DLD1 (cell line): Measurements from ENCODE around the gene SNRNP200.
"Not testable (repeated sequence)": the region's sequence is repeated elsewhere in the genome, so short reads cannot be mapped to it uniquely, and the experiment has no call there.

ENCODE experiments used
- in situ Hi-C: cut with HindIII; loops from 2 replicates; pipeline ENCODE4 v1.10.0; 2017; ENCODE audit warnings: low sequenced_read_pairs

The SNRNP200 gene

DNA sequence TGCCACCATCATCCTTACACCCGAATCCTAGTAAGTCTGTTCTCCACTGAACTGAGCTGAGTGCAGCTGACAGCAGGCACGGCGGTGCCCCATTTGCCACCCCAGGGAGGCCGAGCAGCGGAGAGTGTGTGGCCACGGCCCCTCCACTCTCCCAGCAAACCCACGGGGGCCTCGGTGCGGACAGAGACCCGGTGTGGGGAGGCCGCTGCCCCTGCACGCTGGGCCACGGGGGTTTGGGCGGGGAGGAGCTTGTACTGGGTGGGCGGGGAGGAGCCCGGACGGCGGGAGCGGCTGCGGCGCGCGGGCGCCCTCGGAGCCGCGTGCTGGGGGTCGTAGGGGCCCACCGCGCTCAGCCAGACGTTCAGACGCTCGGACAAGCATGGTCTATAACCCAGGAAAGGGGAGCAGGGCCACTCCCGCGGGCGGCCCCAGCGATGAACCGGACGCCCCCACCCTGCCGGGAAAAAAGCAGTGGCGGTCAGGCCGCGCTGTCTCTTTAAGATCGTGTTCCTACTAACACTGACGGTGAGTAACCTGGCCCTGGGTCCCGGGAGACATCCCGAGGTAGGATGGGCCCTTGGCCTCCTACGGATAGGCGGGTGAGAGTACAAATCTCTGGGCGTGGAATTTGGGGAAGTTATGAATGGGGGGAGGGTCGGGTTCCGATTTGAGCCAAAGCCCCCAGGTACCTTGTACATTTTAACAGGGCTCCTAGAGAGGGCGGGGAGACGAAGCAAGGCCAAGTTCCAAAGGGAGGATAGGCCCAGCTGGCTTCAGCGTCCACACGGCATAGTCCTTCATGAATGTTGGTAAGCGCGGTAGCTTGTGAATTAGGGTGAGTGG, 19.9 kb upstream of the SNRNP200 start, which contains the start of gene ITPRIPL1:
Gene ITPRIPL1 (plus strand): TSS at position 277 of the 843 bp plus-strand sequence. CDS start 523 bp downstream, at position 800.
- in situ Hi-C loops, result no loop called here

DNA sequence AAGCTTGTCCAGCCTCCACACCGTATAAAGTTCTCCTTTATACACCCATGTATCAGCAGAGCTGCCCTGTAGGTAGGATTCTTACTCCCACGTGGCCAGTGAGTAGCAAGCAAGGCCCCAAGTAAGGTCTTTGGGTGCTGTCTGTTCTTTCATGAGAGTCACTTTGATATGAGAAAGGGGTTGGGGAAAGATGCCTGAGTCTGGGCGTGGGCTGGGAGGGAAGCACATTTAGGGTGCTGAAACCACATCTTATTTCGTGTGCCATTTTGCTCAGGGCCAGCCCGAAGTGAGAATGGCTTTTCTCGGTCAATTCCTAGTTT, 19.3 kb upstream of the SNRNP200 start:
- in situ Hi-C loops, result no loop called here

DNA sequence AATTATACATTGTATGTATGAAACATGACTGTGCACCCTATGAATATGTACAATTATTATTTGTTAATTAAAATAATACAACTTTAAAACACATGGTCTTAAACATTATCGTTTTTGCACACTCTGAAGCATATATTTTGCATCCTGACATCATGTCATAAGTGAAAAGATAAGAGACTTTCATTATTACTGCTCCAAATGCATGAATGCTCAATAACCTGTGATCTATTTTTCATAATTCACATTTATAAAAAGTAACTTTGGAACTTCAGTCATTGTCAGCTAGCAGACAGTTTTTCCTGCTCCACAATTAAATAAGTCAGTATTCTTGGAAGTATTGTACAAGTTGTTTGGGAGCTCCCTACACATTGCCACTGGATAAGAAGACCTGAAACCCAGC, 18.5 kb upstream of the SNRNP200 start:
- in situ Hi-C loops, result no loop called here

DNA sequence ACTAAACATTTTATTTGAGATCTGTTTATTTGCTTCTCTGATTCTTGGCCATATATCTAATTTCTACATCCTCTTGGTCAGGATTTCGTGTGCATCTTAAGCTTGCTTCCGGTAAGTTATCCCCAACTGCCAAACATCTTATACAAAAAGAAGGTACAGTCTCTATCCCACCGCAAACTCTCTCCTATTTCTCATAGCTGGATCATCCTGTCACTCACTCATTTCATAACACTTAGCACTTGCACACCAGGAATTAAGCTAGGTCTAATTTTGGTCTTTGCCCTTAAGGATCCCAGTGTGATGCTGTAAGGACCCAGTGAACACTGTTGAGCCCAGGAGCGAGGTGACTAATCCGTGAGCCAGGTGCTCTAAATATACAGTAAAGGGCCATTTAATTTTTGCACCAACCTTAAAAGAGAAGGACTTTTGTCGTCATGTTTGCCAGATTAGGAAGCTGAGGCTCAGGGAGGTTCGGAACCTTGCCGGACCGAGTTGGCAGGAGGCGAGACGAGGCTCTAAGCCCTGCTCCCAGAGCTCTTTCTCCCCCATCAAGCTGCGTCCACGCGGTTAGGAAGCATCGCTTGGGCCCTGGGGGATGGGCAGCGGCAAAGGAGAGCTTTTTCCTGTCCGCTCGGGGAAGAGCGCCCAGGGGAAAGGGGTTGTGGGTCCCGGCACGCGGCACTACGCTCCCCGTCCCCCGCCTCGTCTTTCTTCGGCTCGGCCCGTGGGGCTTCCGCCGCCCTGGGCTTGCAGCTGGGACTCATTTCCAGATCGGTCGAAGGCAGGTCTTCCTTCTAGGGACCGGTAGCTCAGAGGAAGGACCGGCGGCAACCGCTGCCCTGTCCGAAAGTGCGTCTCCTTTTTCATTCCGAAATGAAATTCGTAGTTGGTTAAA, 15.6 kb upstream of the SNRNP200 start:
- in situ Hi-C loops, result no loop called here

DNA sequence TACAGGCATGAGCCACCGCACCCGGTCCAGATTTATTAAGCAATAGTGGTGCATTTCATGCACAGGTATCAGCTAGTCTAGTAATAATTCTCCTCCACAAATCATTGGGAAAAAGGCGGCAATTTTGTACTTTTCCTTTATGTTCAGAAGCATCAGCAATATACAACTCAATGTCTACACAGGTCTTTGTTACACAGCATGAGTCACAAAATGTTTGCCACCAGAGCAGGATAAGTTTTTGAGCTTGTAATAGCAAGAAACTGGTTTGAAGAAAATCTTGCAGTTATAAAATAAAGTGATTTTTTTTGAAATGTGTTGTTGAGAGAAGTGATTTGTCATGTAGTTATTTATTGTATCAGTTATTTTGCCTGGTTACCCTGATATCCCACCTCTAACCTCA, 15.0 kb upstream of the SNRNP200 start:
- in situ Hi-C loops, result no loop called here

DNA sequence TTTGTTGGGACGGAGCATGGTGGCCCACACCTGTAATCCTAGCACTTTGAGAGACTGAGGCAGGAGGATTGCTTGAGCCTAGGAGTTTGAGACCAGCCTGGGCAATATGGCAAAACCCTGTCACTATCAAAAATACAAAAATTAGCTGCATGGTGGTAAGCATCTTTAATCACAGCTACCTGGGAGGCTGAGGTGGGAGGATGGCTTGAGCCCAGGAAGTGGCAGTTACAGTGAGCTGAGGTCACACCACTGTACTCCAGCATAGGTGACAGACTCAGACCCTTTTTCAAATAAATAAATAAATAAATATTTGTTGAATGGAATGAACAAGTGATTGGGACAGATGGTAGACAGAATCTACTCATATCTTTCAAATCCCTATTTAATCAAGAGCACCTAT, 14.1 kb upstream of the SNRNP200 start:
- in situ Hi-C loops, result no loop called here

DNA sequence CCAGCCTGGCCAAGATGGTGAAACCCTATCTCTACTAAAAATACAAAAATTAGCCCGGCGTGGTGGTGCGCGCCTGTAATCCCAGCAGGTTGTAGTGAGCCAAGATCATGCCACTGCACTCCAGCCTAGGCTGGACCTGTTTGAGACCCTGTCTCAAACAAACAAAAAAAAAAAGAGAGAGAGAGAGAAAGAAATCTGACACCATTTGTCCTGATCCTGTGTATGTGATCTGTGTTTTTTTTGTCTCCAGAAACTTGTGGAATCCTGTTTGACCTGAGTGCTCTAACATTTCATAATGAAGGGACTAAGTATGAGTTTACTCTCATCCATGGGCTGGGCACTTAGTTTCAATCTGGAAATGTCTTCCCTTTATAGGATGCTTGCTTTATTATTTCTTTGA, 13.4 kb upstream of the SNRNP200 start:
- in situ Hi-C loops, result no loop called here

- in situ Hi-C loops, result no loop called here
Measured at GRCh38 chr2:96317584-96317997, 12.2 kb upstream of the SNRNP200 start.

DNA sequence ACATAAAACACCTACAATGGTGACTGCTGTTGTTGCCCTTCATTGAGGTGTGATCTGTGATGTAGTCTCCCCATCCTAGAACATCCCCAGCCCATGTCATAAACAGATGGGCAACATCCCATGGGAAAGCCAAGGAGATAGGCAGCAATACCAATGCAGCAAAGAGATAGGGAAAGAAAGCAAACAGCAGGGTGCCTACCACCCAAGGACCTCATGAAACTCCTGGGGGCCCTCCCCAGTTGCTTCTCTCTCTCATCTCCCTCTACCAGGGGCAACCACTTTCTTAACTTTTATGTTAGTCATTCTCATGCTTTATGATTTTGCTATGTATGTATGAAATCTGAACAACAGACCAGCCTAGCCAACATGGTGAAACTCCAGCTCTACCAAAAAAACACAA, 11.7 kb upstream of the SNRNP200 start:
- in situ Hi-C loops, result no loop called here

DNA sequence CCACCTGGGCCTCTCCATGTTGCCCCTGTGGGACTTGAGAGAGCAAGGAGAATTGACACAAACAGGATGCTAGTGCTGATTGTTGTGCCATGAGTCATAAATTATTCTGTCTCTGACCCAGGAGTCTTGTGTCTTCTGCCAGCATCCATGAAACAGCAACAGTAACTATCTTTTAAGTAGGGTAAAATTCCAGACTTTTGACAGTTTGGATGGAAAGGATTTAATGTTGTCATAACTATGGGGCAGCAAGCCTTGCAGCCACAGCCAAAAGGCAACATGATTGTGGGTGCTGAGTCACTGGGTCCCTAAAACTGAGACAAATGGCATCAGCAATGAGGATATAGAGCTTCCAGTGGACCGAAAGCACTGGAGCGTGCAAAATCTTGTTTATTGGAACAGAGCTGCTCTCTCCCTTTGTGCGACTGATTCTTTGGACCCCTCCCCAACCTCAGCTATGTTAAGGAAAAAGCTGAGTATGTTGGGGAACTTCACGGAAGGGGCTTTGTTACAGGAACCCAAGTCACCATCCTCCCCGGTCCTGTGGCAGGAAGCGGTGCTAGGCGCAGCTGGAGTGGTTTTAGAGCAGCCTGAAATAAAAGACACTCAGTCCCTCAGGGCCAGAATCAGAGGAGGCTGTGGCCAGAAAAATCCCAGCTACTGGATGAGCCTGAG, 10.2 kb upstream of the SNRNP200 start:
- in situ Hi-C loops, result no loop called here

GRCh38 chr2:96315005-96315399, 9.7 kb upstream of the SNRNP200 start:
- in situ Hi-C loops, result no loop called here

DNA sequence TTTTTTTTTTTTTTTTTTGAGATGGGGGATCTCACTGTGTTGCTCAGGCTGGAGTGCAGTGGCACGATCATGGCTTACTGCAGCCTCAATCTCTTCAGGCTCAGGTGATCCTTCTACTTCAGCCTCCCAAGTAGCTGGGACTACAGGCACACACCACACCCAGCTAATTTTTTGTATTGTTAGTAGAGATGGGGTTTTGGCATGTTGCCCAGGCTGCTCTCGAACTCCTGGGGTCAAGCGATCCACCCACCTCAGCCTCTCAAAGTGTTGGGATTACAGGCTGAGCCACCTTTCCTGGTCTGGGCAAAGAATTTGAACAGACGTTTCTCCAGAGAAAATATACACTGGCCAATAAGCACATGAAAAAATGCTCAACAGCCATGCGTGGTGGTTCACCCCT, 2.9 kb upstream of the SNRNP200 start:
- in situ Hi-C loops, result no loop called here

DNA sequence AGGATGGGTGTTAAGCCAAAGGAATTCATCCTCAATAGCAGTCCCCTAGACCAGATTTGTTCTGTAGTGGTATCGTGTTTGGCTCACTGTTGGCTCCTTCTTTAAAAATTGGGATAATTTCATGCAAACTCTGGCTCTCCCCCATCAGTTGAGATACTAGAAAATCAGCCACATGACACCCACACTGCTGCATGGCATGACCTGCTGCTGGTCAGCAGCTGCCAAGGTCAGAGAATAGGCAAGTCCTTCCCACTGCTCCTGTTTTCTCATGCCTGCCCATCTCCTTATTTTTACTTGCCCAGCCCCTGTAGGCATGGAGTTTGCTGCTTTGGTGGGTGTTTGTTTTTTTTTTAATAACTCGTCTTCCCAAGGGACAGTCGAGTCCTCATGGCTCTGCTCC, 1.0 kb upstream of the SNRNP200 start:
- in situ Hi-C loops, result no loop called here

GRCh38 chr2:96305979-96306308, 598 bp upstream of the SNRNP200 start:
- in situ Hi-C loops, result no loop called here

- in situ Hi-C loops, result no loop called here
Measured at GRCh38 chr2:96304606-96305005, 740 bp downstream of the SNRNP200 start.

DNA sequence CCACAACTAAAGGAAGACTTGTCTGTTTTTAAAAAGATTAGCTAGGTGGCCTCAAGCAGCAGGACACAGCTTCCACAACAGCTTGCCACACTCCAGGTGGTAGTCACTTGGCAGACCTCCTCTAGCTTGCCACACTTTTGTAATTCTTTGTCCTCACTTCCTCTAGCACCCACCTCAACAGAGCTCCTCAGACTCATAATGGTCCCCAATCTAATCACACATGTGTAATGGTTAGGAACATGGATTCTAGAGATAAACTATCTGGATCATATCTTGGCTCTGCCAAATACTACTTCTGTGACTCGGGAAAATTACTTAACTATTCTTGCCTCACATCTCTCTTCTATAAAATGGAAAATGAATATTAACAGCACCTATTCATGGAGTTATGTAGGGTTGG, 3.5 kb downstream of the SNRNP200 start:
- in situ Hi-C loops, result no loop called here

- in situ Hi-C loops, result no loop called here
Measured at GRCh38 chr2:96296925-96297324, 8.4 kb downstream of the SNRNP200 start.

DNA sequence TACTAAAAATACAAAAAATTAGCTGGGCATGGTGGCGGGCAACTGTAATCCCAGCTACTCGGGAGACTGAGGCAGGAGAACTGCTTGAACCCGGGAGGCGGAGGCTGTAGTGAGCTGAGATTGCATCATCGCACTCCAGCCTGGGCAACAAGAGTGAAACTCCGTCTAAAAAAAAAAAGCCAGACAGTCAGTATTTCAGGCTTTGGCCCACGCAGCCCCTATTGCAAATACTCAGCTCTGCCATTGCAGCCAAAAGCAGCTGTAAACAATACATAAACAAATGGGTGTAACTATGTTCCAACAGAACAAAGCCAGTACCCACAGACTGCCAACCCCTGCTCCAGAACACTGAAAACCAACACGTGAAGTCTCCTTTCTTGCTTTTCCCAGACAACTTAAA, 11.1 kb downstream of the SNRNP200 start:
- in situ Hi-C loops, result not testable (repeated sequence)

DNA sequence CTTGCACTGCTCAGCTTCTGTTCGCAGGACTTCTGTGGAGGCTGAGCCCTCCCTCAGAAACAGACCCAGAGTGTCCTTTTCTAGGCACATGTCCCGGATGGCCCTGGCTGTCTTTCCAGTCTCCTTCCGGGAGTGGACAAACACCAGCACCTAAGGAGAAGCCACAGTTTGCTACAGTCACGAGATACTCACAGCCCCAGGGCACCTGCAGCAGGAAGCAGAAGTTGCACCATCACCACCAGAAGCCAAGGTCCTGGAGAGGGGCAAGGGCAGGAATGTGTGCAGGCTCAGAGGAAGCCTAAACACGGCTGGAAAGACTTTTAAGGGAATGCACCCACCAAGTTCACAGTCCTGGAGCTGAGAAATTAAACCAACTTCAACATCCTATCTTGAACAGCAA, 13.6 kb downstream of the SNRNP200 start:
- in situ Hi-C loops, result no loop called here

GRCh38 chr2:96287273-96287856, 18.0 kb downstream of the SNRNP200 start:
- in situ Hi-C loops, result no loop called here

DNA sequence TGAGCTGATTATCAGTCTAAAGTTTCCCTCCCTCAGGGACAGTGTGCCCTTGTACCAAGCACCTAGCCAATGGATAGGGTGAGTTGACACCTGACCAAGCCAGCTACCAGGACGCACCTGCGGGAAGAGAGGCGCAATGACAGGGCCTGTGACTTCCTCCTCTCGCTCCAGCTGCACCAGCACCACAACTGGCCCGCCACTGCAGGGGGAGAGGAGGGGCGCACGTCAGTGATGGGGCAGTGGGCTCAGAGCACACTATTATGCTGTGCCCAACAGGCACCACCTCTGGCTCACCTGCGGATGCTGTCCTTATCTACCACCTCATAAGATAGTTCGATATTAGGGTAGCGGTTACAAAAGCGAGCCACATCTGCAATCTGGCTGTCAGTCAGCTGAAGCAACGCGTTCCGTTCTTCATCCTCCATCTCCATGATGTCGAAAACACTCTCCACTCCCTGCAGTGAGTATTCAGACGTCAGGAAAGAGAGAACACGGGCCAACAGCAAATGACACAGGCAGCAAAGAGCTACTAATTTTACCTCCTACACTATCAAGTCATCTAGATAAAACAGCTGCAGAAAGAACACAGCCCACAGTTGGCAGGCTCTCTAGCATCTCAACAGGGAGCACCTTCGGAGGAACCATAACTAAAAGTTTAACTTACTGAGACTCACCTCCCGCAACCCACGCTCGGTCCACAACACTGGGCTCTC, 28.4 kb downstream of the SNRNP200 start:
- in situ Hi-C loops, result no loop called here
